HG02588 (cell line): ENCODE measurements around the gene ASNSD1.
"Not testable (repeated sequence)": the region's sequence is repeated elsewhere in the genome, so short reads cannot be mapped to it uniquely, and the experiment has no call there.

Source experiments
- ATAC-seq: cut with Tn5 transposase; IDR thresholded peaks from one replicate; pipeline ENCODE4 v1.9.1; 2021; ENCODE audit warnings: mild to moderate bottlenecking, moderate library complexity; ENCODE audit not compliant: unreplicated experiment

The ASNSD1 gene

GRCh38 chr2:189685540-189686229, 24.4 kb downstream of the ASNSD1 start:
- ATAC-seq: no peak

- ATAC-seq: not testable (repeated sequence)
Observed at GRCh38 chr2:189687796-189688195, 26.5 kb downstream of the ASNSD1 start.

- no peak for ATAC-seq
Observed at GRCh38 chr2:189696223-189696622, 35.0 kb downstream of the ASNSD1 start.

- no peak for ATAC-seq
Observed at GRCh38 chr2:189698020-189698887, 37.0 kb downstream of the ASNSD1 start.

DNA sequence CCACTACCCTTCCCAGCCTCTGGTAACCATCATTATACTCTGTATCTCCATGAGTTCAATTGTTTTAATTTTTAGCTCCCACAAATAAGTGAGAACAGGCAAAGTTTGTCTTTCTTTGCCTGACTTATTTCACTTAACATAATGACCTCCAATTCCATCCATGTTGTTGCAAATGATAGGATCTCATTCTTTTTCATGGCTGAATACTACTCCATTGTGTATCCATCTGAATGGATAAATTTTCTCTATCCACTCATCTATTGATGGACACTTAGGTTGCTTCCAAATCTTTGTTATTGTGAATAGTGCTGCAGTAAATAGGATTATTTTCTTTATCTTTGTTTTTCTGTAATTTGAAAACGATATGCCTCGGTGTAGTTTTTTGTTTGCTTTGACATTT, 39.4 kb downstream of the ASNSD1 start:
- ATAC-seq: no peak

- no peak for ATAC-seq
Observed at GRCh38 chr2:189702071-189702470, 40.8 kb downstream of the ASNSD1 start.

GRCh38 chr2:189709501-189710221, 48.4 kb downstream of the ASNSD1 start:
- ATAC-seq: no peak

- ATAC-seq: not testable (repeated sequence)
Observed at GRCh38 chr2:189717593-189717992, 56.3 kb downstream of the ASNSD1 start.

DNA sequence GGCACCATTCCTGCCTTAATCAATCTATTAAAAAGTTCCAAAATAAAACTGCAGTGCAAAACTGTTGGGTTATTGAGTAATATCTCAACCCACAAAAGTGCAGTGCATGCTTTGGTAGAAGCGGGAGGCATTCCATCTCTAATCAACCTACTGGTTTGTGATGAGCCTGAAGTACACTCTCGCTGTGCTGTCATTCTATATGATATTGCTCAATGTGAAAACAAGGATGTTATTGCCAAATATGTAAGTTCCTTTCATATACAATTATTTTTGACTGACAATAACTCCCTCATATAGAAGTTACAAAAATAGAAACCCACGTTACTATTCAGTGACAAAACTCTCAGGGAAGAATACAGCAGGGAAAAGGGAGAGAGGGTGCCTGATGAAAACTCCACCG, 58.3 kb downstream of the ASNSD1 start:
- ATAC-seq: no peak
